GDM1 (cell line): Measurements from ENCODE around the gene RNF175.
"Not testable (repeated sequence)": the region's sequence is repeated elsewhere in the genome, so short reads cannot be mapped to it uniquely, and the experiment has no call there.

Source experiments
- DNase-seq: peaks from one replicate; lab custom pipeline; 2025; lab: John Stamatoyannopoulos, UW

Gene RNF175

GRCh38 chr4:153683763-153684181 lies 76.1 kb downstream of the RNF175 start:
- no peak for DNase-seq

DNA sequence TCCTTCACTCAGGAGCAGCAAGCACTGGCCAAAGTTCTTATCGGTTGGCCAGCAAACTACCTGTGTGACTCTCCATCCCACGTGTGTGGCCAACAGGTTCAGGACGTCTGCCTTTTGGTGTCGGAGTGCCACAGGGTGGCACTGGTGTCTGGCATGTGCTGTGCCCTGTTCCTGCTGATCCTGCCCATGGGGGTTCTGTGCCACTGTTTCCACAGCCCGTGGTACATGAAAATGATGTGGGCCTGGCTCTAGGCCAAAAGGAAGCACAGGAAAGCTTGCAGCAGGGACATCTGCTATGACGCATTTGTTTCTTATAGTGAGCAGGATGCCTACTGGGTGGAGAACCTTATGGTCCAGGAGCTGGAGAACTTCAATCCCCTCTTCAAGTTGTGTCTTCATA lies 80.3 kb downstream of the RNF175 start:
- DNase-seq = no peak

- DNase-seq = no peak
Observed at GRCh38 chr4:153676984-153677383, 82.8 kb downstream of the RNF175 start.

DNA sequence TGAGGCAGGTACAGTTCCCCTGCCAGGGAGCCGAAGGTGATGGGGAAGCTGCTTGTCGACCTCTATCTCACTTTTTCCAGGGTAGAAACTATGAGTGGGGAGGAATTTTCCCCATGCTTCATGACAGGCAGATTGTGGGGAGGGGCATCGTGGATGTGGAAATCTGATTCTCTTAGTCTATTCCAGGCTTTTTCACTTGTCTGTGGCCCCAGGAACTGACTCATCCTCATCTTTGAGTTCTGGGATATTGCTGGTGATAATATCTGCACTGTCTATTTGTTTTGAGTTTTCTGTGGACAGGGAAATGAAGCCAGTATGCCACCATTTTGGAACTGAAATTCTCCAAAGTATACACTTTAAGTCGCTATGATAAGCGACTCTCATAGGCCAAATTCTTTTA lies 83.3 kb downstream of the RNF175 start:
- DNase-seq = no peak

DNA sequence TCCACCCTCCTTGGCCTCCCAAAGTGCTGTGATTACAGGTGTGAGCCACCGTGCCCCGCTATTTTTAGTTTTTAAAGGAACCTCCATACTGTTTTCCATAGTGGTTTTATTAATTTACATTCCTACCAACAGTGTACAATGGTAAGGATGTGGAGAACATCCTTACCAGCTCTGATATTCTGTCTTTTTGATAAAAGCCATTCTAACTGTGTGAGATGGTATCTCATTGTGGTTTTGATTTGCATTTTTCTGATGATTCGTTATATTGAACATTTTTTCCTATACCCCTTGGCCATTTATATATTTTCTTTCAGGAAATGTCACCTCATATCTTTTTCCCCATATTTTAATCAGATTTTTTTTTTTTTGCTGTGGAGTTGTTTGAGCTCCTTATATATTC lies 90.0 kb downstream of the RNF175 start:
- no peak for DNase-seq

- no peak for DNase-seq
Observed at GRCh38 chr4:153668647-153669046, 91.2 kb downstream of the RNF175 start.

GRCh38 chr4:153666505-153666904 lies 93.3 kb downstream of the RNF175 start:
- not testable (repeated sequence) for DNase-seq

DNA sequence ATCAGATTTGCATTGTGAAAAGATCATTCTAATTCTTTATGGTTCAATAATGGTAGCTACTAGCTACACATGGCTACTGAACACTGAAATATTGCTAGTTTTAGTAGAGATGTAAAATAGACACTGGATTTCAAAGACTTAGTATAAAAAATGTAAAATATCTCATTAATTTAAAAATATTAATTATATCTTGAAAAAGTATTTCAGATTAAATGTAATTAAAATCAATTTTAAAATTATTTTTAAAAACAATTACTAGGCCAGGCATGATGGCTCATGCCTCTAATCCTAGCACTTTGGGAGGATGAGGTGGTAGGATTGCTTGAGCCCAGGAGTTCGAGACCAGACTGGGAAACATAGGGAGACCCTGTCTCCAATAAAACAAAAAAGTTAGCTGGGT lies 96.2 kb downstream of the RNF175 start:
- no peak for DNase-seq

DNA sequence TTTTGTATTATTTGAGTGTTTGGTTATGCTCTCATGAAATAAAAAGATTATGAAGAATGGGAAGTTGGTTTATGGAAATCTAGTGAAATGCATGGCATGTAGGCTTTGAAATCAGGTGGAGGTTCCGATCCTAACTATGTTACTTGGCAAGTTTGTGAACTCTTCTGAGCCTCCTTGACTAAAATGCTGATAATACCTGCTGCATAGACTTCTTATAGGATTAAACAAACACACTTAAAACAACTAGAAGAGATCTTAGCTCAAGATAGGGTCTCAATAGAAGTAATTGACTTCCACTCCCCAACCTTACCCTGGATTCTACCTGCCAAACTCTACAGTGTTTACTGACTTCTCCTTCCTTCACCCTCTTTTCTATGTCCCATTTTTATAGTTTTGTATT lies 97.9 kb downstream of the RNF175 start:
- no peak for DNase-seq

DNA sequence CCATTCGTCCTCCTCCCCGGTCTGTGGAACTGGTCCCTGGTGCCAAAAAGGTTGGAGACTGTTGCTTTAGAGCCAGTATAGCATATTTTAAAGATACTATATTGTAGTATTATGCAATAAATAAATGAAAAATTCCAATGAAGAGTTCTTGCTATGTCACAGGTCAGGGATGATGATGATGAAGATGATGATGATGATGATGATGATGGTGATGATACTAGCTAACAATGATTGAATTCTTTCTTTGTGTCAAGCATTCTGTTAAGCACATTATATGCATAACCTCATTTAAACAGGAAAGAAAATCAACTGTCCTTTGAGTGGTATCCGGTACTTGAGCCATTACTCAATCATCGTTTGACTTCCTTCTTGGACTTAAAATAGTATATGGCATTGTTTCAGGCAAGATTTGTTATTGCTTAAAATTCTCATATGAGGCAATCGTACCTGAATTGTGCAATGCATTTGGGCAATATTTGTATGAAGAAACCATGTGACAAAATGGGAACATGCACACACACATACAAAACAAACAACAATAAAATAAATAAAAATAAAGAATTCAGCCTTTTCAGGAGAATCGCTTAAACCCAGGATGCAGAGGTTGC lies 98.5 kb downstream of the RNF175 start:
- no peak for DNase-seq
